HEK293T (cell line): ENCODE measurements around the gene SEC23IP.

Experiments used
- ARNT ChIP-seq: fragments of 450-650 bp; IDR thresholded peaks from 2 replicates; pipeline ENCODE4 v1.6.1; 2017; ENCODE audit warnings: mild to moderate bottlenecking
- BHLHE40 ChIP-seq: fragments of 450-650 bp; IDR thresholded peaks from 2 replicates; pipeline ENCODE4 v1.6.1; 2016; ENCODE audit warnings: mild to moderate bottlenecking, moderate library complexity, borderline replicate concordance
- ELF4 ChIP-seq: fragments of 450-650 bp; IDR thresholded peaks from 2 replicates; pipeline ENCODE4 v1.6.1; 2017; ENCODE audit warnings: antibody characterized with exemption
- FOXA1 ChIP-seq: fragments of 450-650 bp; IDR thresholded peaks from 2 replicates; pipeline ENCODE4 v1.6.1; 2016; ENCODE audit warnings: mild to moderate bottlenecking
- FOXK2 ChIP-seq: fragments of 450-650 bp; IDR thresholded peaks from 2 replicates; pipeline ENCODE4 v1.6.1; 2016; ENCODE audit warnings: mild to moderate bottlenecking
- FOXM1 ChIP-seq: fragments of 450-650 bp; IDR thresholded peaks from 2 replicates; pipeline ENCODE4 v1.6.1; 2017; ENCODE audit warnings: mild to moderate bottlenecking, borderline replicate concordance
- L3MBTL2 ChIP-seq: fragments of 450-650 bp; conservative IDR thresholded peaks from 2 replicates; pipeline ENCODE4 v1.6.1; 2016; ENCODE audit warnings: mild to moderate bottlenecking
- LEF1 ChIP-seq: fragments of 450-650 bp; IDR thresholded peaks from 2 replicates; pipeline ENCODE4 v1.6.1; 2017; ENCODE audit warnings: mild to moderate bottlenecking, borderline replicate concordance

DNA sequence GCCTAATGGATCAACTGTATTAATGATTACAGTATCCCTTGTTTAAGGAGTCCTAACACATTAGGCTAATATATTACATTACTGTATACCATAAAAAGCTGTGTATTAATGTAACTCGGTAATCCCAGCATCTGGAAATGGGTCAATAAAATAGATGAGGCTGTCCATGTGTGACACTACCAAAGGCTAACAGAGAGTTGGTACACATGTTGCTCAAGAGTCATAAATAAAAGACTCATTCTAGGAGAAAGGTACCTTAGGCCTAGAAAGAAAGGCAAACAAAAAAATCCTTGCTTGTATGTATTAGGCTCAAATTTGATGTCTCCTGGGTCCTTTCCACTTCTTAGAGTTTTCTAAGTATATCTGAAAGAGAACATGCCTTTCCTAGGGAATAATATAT, 34.5 kb upstream of the SEC23IP start:
- TF ChIP-seq ELF4 (no peak), FOXM1 (no peak), BHLHE40 (no peak), LEF1 (no peak), ARNT (no peak), FOXA1 (no peak), FOXK2 (no peak), L3MBTL2 (no peak)
